ENCODE measurements around the gene TSHZ2.

TSHZ2 gene

GRCh38 chr20:53264604-53265003 is 292.4 kb downstream of the TSHZ2 start:
- TF ChIP-seq POLR2AphosphoS5 (IDR thresholded peaks at IDR 0.05; ENCODE audit: low read depth, low read length) (no peak), SIN3A (IDR thresholded peaks at IDR 0.05; ENCODE audit: borderline replicate concordance, insufficient read depth, low read length) (no peak), TAF1 (IDR thresholded peaks at IDR 0.05; ENCODE audit: borderline replicate concordance, insufficient read depth, low read length) (no peak), FOXP2 (optimal IDR thresholded peaks at IDR 0.05; ENCODE audit: borderline replicate concordance, extremely low read depth, extremely low read length, insufficient read depth) (no peak), REST (IDR thresholded peaks at IDR 0.05; ENCODE audit: insufficient read depth in 1 of 2, low read depth in 2 of 2, low read length in 2 of 2) (no peak)

- no peak for TF ChIP-seq TAF1 (IDR thresholded peaks at IDR 0.05; ENCODE audit: borderline replicate concordance, insufficient read depth, low read length)
- TF ChIP-seq REST (IDR thresholded peaks at IDR 0.05; ENCODE audit: insufficient read depth in 1 of 2, low read depth in 2 of 2, low read length in 2 of 2) = no peak
- no peak for TF ChIP-seq SIN3A (IDR thresholded peaks at IDR 0.05; ENCODE audit: borderline replicate concordance, insufficient read depth, low read length)
- no peak for TF ChIP-seq POLR2AphosphoS5 (IDR thresholded peaks at IDR 0.05; ENCODE audit: low read depth, low read length)
- no peak for TF ChIP-seq FOXP2 (optimal IDR thresholded peaks at IDR 0.05; ENCODE audit: borderline replicate concordance, extremely low read depth, extremely low read length, insufficient read depth)
Measured at GRCh38 chr20:53265304-53265875, 293.2 kb downstream of the TSHZ2 start.

GRCh38 chr20:53269380-53269779 is 297.2 kb downstream of the TSHZ2 start:
- no peak for TF ChIP-seq POLR2AphosphoS5 (IDR thresholded peaks at IDR 0.05; ENCODE audit: low read depth, low read length)
- TF ChIP-seq TAF1 (IDR thresholded peaks at IDR 0.05; ENCODE audit: borderline replicate concordance, insufficient read depth, low read length) = no peak
- TF ChIP-seq FOXP2 (optimal IDR thresholded peaks at IDR 0.05; ENCODE audit: borderline replicate concordance, extremely low read depth, extremely low read length, insufficient read depth) = no peak
- no peak for TF ChIP-seq REST (IDR thresholded peaks at IDR 0.05; ENCODE audit: insufficient read depth in 1 of 2, low read depth in 2 of 2, low read length in 2 of 2)
- TF ChIP-seq SIN3A (IDR thresholded peaks at IDR 0.05; ENCODE audit: borderline replicate concordance, insufficient read depth, low read length) = no peak

- TF ChIP-seq POLR2AphosphoS5 (IDR thresholded peaks at IDR 0.05; ENCODE audit: low read depth, low read length) = no peak
- no peak for TF ChIP-seq FOXP2 (optimal IDR thresholded peaks at IDR 0.05; ENCODE audit: borderline replicate concordance, extremely low read depth, extremely low read length, insufficient read depth)
- no peak for TF ChIP-seq REST (IDR thresholded peaks at IDR 0.05; ENCODE audit: insufficient read depth in 1 of 2, low read depth in 2 of 2, low read length in 2 of 2)
- TF ChIP-seq TAF1 (IDR thresholded peaks at IDR 0.05; ENCODE audit: borderline replicate concordance, insufficient read depth, low read length) = no peak
- TF ChIP-seq SIN3A (IDR thresholded peaks at IDR 0.05; ENCODE audit: borderline replicate concordance, insufficient read depth, low read length) = no peak
Measured at GRCh38 chr20:53270792-53271375, 298.7 kb downstream of the TSHZ2 start.

Measured in PFSK-1 (cell line).